Measurements from ENCODE around the gene PPT2. TPM values are rescaled to one million over a fixed set of nuclear protein-coding genes. Genes with fewer than 3 reads are reported as not detected.

PPT2 gene
- total RNA-seq, 2 donors from 2014 or later: 51.1 to 65.3 TPM

- Histone ChIP-seq H3K9ac (ENCODE audit: extremely low read depth, low read length, poor library complexity, severe bottlenecking) (no peak overlapping the region), H3K36me3 (ENCODE audit: control insufficient read depth, insufficient read depth, low read length) (no peaks in the 10 kb centered on the region), H3K9me3 (ENCODE audit: control insufficient read depth, low read length) (no peaks in the 10 kb centered on the region), H3K4me3 (ENCODE audit: low read length) (peak overlapping the region; percentile 85), H3K27ac (ENCODE audit: low read depth, low read length) (no peak overlapping the region), H3K4me1 (ENCODE audit: control insufficient read depth, insufficient read depth, low read length) (peaks cover 8% of the 10 kb centered on the region), H3K27me3 (ENCODE audit: control insufficient read depth, insufficient read depth, low read length, poor library complexity, severe bottlenecking) (no peaks in the 10 kb centered on the region)
- H3K9me3 Mint-ChIP-seq: no peaks in the 10 kb centered on the region
- H3K4me1 Mint-ChIP-seq: peaks cover 25% of the 10 kb centered on the region
- peaks cover 3% of the 10 kb centered on the region for H3K27me3 Mint-ChIP-seq (ENCODE audit: insufficient read depth)
- no peaks in the 10 kb centered on the region for H3K36me3 Mint-ChIP-seq (ENCODE audit: low read depth)
- H3K4me3 Mint-ChIP-seq: no peak overlapping the region
- TF ChIP-seq, protein P1, sequence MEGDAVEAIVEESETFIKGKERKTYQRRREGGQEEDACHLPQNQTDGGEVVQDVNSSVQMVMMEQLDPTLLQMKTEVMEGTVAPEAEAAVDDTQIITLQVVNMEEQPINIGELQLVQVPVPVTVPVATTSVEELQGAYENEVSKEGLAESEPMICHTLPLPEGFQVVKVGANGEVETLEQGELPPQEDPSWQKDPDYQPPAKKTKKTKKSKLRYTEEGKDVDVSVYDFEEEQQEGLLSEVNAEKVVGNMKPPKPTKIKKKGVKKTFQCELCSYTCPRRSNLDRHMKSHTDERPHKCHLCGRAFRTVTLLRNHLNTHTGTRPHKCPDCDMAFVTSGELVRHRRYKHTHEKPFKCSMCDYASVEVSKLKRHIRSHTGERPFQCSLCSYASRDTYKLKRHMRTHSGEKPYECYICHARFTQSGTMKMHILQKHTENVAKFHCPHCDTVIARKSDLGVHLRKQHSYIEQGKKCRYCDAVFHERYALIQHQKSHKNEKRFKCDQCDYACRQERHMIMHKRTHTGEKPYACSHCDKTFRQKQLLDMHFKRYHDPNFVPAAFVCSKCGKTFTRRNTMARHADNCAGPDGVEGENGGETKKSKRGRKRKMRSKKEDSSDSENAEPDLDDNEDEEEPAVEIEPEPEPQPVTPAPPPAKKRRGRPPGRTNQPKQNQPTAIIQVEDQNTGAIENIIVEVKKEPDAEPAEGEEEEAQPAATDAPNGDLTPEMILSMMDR (conservative IDR thresholded peaks at IDR 0.05): no peak
- DNase-seq: no peak
- no peak overlapping the region for H3K27ac Mint-ChIP-seq
- 96 to 100% methylated on average over 4 of the region's 4 CpGs for WGBS, 2 experiments (ENCODE audit: insufficient coverage in 1 of 2, insufficient read length in 1 of 2)
Measured at GRCh38 chr6:32194388-32194787, 40.4 kb downstream of the PPT2 start.

- Mint-ChIP-seq H3K36me3 (ENCODE audit: low read depth) (no peaks in the 10 kb centered on the region), H3K4me1 (peaks cover 25% of the 10 kb centered on the region), H3K4me3 (peak overlapping the region; percentile 87), H3K27me3 (ENCODE audit: insufficient read depth) (peaks cover 3% of the 10 kb centered on the region), H3K9me3 (no peaks in the 10 kb centered on the region), H3K27ac (peak overlapping the region; percentile 98)
- H3K4me1 ChIP-seq (ENCODE audit: control insufficient read depth, insufficient read depth, low read length): peaks cover 8% of the 10 kb centered on the region
- peak overlapping the region; percentile 85 for H3K4me3 ChIP-seq (ENCODE audit: low read length)
- TF ChIP-seq, protein P1 (conservative IDR thresholded peaks at IDR 0.05): peak; percentile 70
- no peaks in the 10 kb centered on the region for H3K9me3 ChIP-seq (ENCODE audit: control insufficient read depth, low read length)
- DNase-seq: peak; percentile 71
- H3K36me3 ChIP-seq (ENCODE audit: control insufficient read depth, insufficient read depth, low read length): no peaks in the 10 kb centered on the region
- peak overlapping the region; percentile 92 for H3K27ac ChIP-seq (ENCODE audit: low read depth, low read length)
- H3K27me3 ChIP-seq (ENCODE audit: control insufficient read depth, insufficient read depth, low read length, poor library complexity, severe bottlenecking): no peaks in the 10 kb centered on the region
- H3K9ac ChIP-seq (ENCODE audit: extremely low read depth, low read length, poor library complexity, severe bottlenecking): peak overlapping the region; percentile 57
- whole genome bisulfite sequencing, 2 experiments (ENCODE audit: insufficient coverage in 1 of 2, insufficient read length in 1 of 2): 17% methylated on average over 11 to 15 of the region's 15 CpGs
Measured at GRCh38 chr6:32194825-32195651, 41.1 kb downstream of the PPT2 start.

- Histone ChIP-seq H3K4me3 (ENCODE audit: low read length) (peak overlapping the region; percentile 93), H3K9me3 (ENCODE audit: control insufficient read depth, low read length) (no peaks in the 10 kb centered on the region), H3K4me1 (ENCODE audit: control insufficient read depth, insufficient read depth, low read length) (peaks cover 8% of the 10 kb centered on the region), H3K27ac (ENCODE audit: low read depth, low read length) (peak overlapping the region; percentile 100), H3K27me3 (ENCODE audit: control insufficient read depth, insufficient read depth, low read length, poor library complexity, severe bottlenecking) (no peaks in the 10 kb centered on the region), H3K36me3 (ENCODE audit: control insufficient read depth, insufficient read depth, low read length) (no peaks in the 10 kb centered on the region), H3K9ac (ENCODE audit: extremely low read depth, low read length, poor library complexity, severe bottlenecking) (peak overlapping the region; percentile 57)
- Mint-ChIP-seq H3K27me3 (ENCODE audit: insufficient read depth) (peaks cover 6% of the 10 kb centered on the region), H3K36me3 (ENCODE audit: low read depth) (no peaks in the 10 kb centered on the region), H3K4me3 (peak overlapping the region; percentile 87), H3K4me1 (peaks cover 22% of the 10 kb centered on the region), H3K9me3 (no peaks in the 10 kb centered on the region), H3K27ac (peak overlapping the region; percentile 98)
- TF ChIP-seq, protein P1 (conservative IDR thresholded peaks at IDR 0.05): peak; percentile 45
- peak; percentile 100 for DNase-seq
- 0% methylated on average over 10 to 25 of the region's 25 CpGs for WGBS, 2 experiments (ENCODE audit: insufficient coverage in 1 of 2, insufficient read length in 1 of 2)
Measured at GRCh38 chr6:32195652-32195901, 41.6 kb downstream of the PPT2 start.
